ENCODE data around the gene POR. TPM values are rescaled to one million over a fixed set of nuclear protein-coding genes. Genes with fewer than 3 reads are reported as not detected.
A peak's percentile ranks its signal among the peaks of the same experiment; 100 is the strongest.

Gene POR
- total and polyA plus RNA-seq, 2 of the 13 experiments (the other 11 are each of a cell fraction or from before 2014, with no cell fraction given) = 145 to 266 TPM

DNA sequence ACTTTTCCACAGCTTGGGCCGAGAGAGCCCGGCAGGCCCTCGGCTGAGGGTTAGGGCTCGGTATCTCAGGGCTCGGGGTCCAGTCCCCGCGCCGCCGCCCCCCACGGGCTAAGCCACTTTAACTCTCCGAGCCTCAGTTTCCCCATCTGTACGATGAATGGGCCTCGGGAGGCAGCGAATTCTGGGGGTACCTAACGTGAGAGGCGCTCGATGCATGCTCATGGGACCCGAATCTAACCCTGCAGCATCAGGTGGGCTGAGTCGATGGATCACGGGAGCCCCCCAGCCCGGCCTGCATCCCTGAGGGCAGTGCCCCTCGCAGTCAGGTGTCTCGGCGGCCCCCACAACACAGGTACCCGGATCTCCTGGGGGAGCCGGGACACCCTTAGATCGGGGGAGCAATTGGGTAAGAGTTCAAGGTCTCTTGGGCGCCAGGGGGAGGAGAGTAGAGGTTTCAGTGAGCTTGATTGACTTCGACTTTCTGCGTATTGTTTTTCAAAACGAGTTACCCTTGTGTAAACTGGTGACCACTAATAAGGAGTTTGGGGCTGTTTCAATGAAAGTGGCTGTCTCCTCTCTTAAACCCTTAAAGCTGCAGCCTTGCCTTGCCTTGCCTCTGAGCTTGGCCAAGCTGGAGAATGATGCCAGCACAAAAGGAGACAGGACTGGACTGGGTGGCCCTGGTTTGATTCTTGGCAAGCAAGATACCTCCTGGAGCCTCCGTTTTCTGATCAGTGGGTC lies 631 bp downstream of the POR start (continued):
- TF ChIP-seq, protein P1, sequence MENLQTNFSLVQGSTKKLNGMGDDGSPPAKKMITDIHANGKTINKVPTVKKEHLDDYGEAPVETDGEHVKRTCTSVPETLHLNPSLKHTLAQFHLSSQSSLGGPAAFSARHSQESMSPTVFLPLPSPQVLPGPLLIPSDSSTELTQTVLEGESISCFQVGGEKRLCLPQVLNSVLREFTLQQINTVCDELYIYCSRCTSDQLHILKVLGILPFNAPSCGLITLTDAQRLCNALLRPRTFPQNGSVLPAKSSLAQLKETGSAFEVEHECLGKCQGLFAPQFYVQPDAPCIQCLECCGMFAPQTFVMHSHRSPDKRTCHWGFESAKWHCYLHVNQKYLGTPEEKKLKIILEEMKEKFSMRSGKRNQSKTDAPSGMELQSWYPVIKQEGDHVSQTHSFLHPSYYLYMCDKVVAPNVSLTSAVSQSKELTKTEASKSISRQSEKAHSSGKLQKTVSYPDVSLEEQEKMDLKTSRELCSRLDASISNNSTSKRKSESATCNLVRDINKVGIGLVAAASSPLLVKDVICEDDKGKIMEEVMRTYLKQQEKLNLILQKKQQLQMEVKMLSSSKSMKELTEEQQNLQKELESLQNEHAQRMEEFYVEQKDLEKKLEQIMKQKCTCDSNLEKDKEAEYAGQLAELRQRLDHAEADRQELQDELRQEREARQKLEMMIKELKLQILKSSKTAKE (CRISPR knock-in tag; IDR thresholded peaks at IDR 0.05; ENCODE audit: borderline replicate concordance) = no peak
- no peak for TF ChIP-seq FOXO1 (CRISPR knock-in tag; IDR thresholded peaks at IDR 0.05)
- TF ChIP-seq, protein P2, sequence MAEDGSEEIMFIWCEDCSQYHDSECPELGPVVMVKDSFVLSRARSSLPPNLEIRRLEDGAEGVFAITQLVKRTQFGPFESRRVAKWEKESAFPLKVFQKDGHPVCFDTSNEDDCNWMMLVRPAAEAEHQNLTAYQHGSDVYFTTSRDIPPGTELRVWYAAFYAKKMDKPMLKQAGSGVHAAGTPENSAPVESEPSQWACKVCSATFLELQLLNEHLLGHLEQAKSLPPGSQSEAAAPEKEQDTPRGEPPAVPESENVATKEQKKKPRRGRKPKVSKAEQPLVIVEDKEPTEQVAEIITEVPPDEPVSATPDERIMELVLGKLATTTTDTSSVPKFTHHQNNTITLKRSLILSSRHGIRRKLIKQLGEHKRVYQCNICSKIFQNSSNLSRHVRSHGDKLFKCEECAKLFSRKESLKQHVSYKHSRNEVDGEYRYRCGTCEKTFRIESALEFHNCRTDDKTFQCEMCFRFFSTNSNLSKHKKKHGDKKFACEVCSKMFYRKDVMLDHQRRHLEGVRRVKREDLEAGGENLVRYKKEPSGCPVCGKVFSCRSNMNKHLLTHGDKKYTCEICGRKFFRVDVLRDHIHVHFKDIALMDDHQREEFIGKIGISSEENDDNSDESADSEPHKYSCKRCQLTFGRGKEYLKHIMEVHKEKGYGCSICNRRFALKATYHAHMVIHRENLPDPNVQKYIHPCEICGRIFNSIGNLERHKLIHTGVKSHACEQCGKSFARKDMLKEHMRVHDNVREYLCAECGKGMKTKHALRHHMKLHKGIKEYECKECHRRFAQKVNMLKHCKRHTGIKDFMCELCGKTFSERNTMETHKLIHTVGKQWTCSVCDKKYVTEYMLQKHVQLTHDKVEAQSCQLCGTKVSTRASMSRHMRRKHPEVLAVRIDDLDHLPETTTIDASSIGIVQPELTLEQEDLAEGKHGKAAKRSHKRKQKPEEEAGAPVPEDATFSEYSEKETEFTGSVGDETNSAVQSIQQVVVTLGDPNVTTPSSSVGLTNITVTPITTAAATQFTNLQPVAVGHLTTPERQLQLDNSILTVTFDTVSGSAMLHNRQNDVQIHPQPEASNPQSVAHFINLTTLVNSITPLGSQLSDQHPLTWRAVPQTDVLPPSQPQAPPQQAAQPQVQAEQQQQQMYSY (CRISPR knock-in tag; IDR thresholded peaks at IDR 0.05) = no peak; the same call in 1 of the 2 replicates
- no peak for TF ChIP-seq TMF1 (CRISPR knock-in tag; IDR thresholded peaks at IDR 0.05; ENCODE audit: low read depth)
- TF ChIP-seq POLR2A (IDR thresholded peaks at IDR 0.05; ENCODE audit: insufficient read depth in 1 of 2, low read depth in 2 of 2, low read length in 2 of 2) = peak in 1 of 2 experiments; percentile 69; a peak in 2 of 4 replicates
- TF ChIP-seq XRCC5 (optimal IDR thresholded peaks at IDR 0.05; ENCODE audit: low read length) = no peak
- TF ChIP-seq RXRB (CRISPR knock-in tag; IDR thresholded peaks at IDR 0.05; ENCODE audit: borderline replicate concordance) = peak; percentile 86
- TF ChIP-seq MED1 (CRISPR knock-in tag; IDR thresholded peaks at IDR 0.05) = peak; percentile 38; the same call in 1 of the 2 replicates
- TF ChIP-seq, protein P3, sequence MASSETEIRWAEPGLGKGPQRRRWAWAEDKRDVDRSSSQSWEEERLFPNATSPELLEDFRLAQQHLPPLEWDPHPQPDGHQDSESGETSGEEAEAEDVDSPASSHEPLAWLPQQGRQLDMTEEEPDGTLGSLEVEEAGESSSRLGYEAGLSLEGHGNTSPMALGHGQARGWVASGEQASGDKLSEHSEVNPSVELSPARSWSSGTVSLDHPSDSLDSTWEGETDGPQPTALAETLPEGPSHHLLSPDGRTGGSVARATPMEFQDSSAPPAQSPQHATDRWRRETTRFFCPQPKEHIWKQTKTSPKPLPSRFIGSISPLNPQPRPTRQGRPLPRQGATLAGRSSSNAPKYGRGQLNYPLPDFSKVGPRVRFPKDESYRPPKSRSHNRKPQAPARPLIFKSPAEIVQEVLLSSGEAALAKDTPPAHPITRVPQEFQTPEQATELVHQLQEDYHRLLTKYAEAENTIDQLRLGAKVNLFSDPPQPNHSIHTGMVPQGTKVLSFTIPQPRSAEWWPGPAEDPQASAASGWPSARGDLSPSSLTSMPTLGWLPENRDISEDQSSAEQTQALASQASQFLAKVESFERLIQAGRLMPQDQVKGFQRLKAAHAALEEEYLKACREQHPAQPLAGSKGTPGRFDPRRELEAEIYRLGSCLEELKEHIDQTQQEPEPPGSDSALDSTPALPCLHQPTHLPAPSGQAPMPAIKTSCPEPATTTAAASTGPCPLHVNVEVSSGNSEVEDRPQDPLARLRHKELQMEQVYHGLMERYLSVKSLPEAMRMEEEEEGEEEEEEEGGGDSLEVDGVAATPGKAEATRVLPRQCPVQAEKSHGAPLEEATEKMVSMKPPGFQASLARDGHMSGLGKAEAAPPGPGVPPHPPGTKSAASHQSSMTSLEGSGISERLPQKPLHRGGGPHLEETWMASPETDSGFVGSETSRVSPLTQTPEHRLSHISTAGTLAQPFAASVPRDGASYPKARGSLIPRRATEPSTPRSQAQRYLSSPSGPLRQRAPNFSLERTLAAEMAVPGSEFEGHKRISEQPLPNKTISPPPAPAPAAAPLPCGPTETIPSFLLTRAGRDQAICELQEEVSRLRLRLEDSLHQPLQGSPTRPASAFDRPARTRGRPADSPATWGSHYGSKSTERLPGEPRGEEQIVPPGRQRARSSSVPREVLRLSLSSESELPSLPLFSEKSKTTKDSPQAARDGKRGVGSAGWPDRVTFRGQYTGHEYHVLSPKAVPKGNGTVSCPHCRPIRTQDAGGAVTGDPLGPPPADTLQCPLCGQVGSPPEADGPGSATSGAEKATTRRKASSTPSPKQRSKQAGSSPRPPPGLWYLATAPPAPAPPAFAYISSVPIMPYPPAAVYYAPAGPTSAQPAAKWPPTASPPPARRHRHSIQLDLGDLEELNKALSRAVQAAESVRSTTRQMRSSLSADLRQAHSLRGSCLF (CRISPR knock-in tag; IDR thresholded peaks at IDR 0.05; ENCODE audit: borderline replicate concordance) = 0 out of 2 replicates have a peak, but pooled peaks have one; percentile 12
- no peak for TF ChIP-seq RORA (CRISPR knock-in tag; IDR thresholded peaks at IDR 0.05)
- TF ChIP-seq ZFYVE20 (CRISPR knock-in tag; IDR thresholded peaks at IDR 0.05; ENCODE audit: borderline replicate concordance, low read depth) = 0 out of 2 replicates have a peak, but pooled peaks have one; percentile 60
- 0 out of 2 replicates have a peak, but pooled peaks have one; percentile 2 for TF ChIP-seq SMC3 (IDR thresholded peaks at IDR 0.05; ENCODE audit: low read length)
- TF ChIP-seq ARNT (IDR thresholded peaks at IDR 0.05) = no peak
- TF ChIP-seq, protein P4, sequence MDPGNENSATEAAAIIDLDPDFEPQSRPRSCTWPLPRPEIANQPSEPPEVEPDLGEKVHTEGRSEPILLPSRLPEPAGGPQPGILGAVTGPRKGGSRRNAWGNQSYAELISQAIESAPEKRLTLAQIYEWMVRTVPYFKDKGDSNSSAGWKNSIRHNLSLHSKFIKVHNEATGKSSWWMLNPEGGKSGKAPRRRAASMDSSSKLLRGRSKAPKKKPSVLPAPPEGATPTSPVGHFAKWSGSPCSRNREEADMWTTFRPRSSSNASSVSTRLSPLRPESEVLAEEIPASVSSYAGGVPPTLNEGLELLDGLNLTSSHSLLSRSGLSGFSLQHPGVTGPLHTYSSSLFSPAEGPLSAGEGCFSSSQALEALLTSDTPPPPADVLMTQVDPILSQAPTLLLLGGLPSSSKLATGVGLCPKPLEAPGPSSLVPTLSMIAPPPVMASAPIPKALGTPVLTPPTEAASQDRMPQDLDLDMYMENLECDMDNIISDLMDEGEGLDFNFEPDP (CRISPR knock-in tag; conservative IDR thresholded peaks at IDR 0.05) = 0 out of 2 replicates have a peak, but pooled peaks have one; percentile 18
- no peak for TF ChIP-seq ZBTB8A (CRISPR knock-in tag; IDR thresholded peaks at IDR 0.05; ENCODE audit: borderline replicate concordance, low read depth)
